Measurements from ENCODE around the gene POLA1.

The POLA1 gene

GRCh38 chrX:24696294-24696693, 2.6 kb downstream of the POLA1 start:
- H3K27ac ChIP-seq (ENCODE audit: low read depth, low read length), result no peak overlapping the region
- no peak overlapping the region for H3K4me3 ChIP-seq (ENCODE audit: low read length)
- no peaks in the 10 kb centered on the region for H3K9me3 ChIP-seq (ENCODE audit: insufficient read depth, low read depth, low read length)
- no peaks in the 10 kb centered on the region for H3K27me3 ChIP-seq (ENCODE audit: insufficient read depth, low read length)
- H3K36me3 ChIP-seq (ENCODE audit: insufficient read depth, low read length), result peaks cover 25% of the 10 kb centered on the region
- no peak overlapping the region for H3K9ac ChIP-seq (ENCODE audit: low read depth, low read length)
- peaks cover 16% of the 10 kb centered on the region for H3K4me1 ChIP-seq (ENCODE audit: insufficient read depth, low read length)
- WGBS, result 82% methylated on average over 6 of the region's 6 CpGs

GRCh38 chrX:24702362-24703184, 8.9 kb downstream of the POLA1 start:
- Histone ChIP-seq H3K9ac (ENCODE audit: low read depth, low read length) (no peak overlapping the region), H3K27ac (ENCODE audit: low read depth, low read length) (no peak overlapping the region), H3K4me3 (ENCODE audit: low read length) (no peak overlapping the region), H3K36me3 (ENCODE audit: insufficient read depth, low read length) (peaks cover 75% of the 10 kb centered on the region), H3K27me3 (ENCODE audit: insufficient read depth, low read length) (no peaks in the 10 kb centered on the region), H3K4me1 (ENCODE audit: insufficient read depth, low read length) (no peaks in the 10 kb centered on the region), H3K9me3 (ENCODE audit: insufficient read depth, low read depth, low read length) (no peaks in the 10 kb centered on the region)
- 92% methylated on average over 3 of the region's 3 CpGs for whole genome bisulfite sequencing

- no peak overlapping the region for H3K9ac ChIP-seq (ENCODE audit: low read depth, low read length)
- WGBS, result 95% methylated on average over 5 of the region's 5 CpGs
Observed at GRCh38 chrX:24703185-24703494, 9.4 kb downstream of the POLA1 start.

GRCh38 chrX:24718771-24719170, 25.1 kb downstream of the POLA1 start:
- WGBS, result 91% methylated on average over 3 of the region's 4 CpGs
- Histone ChIP-seq H3K27ac (ENCODE audit: low read depth, low read length) (no peak overlapping the region), H3K9me3 (ENCODE audit: insufficient read depth, low read depth, low read length) (no peaks in the 10 kb centered on the region), H3K4me1 (ENCODE audit: insufficient read depth, low read length) (no peaks in the 10 kb centered on the region), H3K27me3 (ENCODE audit: insufficient read depth, low read length) (no peaks in the 10 kb centered on the region), H3K4me3 (ENCODE audit: low read length) (no peak overlapping the region), H3K36me3 (ENCODE audit: insufficient read depth, low read length) (peaks cover 95% of the 10 kb centered on the region), H3K9ac (ENCODE audit: low read depth, low read length) (no peak overlapping the region)

More at GRCh38 chrX:24703185-24703494, 9.4 kb downstream of the POLA1 start:
- no peak overlapping the region for H3K4me3 ChIP-seq (ENCODE audit: low read length)
- H3K4me1 ChIP-seq (ENCODE audit: insufficient read depth, low read length), result no peaks in the 10 kb centered on the region
- peaks cover 80% of the 10 kb centered on the region for H3K36me3 ChIP-seq (ENCODE audit: insufficient read depth, low read length)
- H3K27ac ChIP-seq (ENCODE audit: low read depth, low read length), result no peak overlapping the region
- H3K9me3 ChIP-seq (ENCODE audit: insufficient read depth, low read depth, low read length), result no peaks in the 10 kb centered on the region
- no peaks in the 10 kb centered on the region for H3K27me3 ChIP-seq (ENCODE audit: insufficient read depth, low read length)

- Histone ChIP-seq H3K36me3 (ENCODE audit: insufficient read depth, low read length) (peaks cover 97% of the 10 kb centered on the region), H3K4me1 (ENCODE audit: insufficient read depth, low read length) (no peaks in the 10 kb centered on the region), H3K27ac (ENCODE audit: low read depth, low read length) (no peak overlapping the region), H3K9ac (ENCODE audit: low read depth, low read length) (no peak overlapping the region), H3K27me3 (ENCODE audit: insufficient read depth, low read length) (no peaks in the 10 kb centered on the region), H3K4me3 (ENCODE audit: low read length) (no peak overlapping the region), H3K9me3 (ENCODE audit: insufficient read depth, low read depth, low read length) (no peaks in the 10 kb centered on the region)
- 95% methylated on average over 2 of the region's 3 CpGs for WGBS
Observed at GRCh38 chrX:24720036-24720435, 26.3 kb downstream of the POLA1 start.

- H3K36me3 ChIP-seq (ENCODE audit: insufficient read depth, low read length), result peaks cover 81% of the 10 kb centered on the region
- WGBS, result 97% methylated on average over 3 of the region's 3 CpGs
- H3K27me3 ChIP-seq (ENCODE audit: insufficient read depth, low read length), result no peaks in the 10 kb centered on the region
Observed at GRCh38 chrX:24728530-24728929, 34.8 kb downstream of the POLA1 start.

GRCh38 chrX:24732766-24733500, 39.2 kb downstream of the POLA1 start:
- peaks cover 71% of the 10 kb centered on the region for H3K36me3 ChIP-seq (ENCODE audit: insufficient read depth, low read length)
- H3K27me3 ChIP-seq (ENCODE audit: insufficient read depth, low read length), result no peaks in the 10 kb centered on the region
- 94% methylated on average over 6 of the region's 6 CpGs for WGBS
- H3K27ac ChIP-seq (ENCODE audit: low read depth, low read length), result no peak overlapping the region
- no peaks in the 10 kb centered on the region for H3K4me1 ChIP-seq (ENCODE audit: insufficient read depth, low read length)
- H3K9me3 ChIP-seq (ENCODE audit: insufficient read depth, low read depth, low read length), result no peaks in the 10 kb centered on the region
- H3K9ac ChIP-seq (ENCODE audit: low read depth, low read length), result no peak overlapping the region
- H3K4me3 ChIP-seq (ENCODE audit: low read length), result no peak overlapping the region

More at GRCh38 chrX:24728530-24728929, 34.8 kb downstream of the POLA1 start:
- Histone ChIP-seq H3K9me3 (ENCODE audit: insufficient read depth, low read depth, low read length) (no peaks in the 10 kb centered on the region), H3K9ac (ENCODE audit: low read depth, low read length) (no peak overlapping the region), H3K4me3 (ENCODE audit: low read length) (no peak overlapping the region), H3K27ac (ENCODE audit: low read depth, low read length) (no peak overlapping the region), H3K4me1 (ENCODE audit: insufficient read depth, low read length) (no peaks in the 10 kb centered on the region)

GRCh38 chrX:24741330-24741729, 47.6 kb downstream of the POLA1 start:
- no peaks in the 10 kb centered on the region for H3K4me1 ChIP-seq (ENCODE audit: insufficient read depth, low read length)
- H3K9me3 ChIP-seq (ENCODE audit: insufficient read depth, low read depth, low read length), result no peaks in the 10 kb centered on the region
- WGBS, result 82% methylated on average over 3 of the region's 3 CpGs
- H3K27me3 ChIP-seq (ENCODE audit: insufficient read depth, low read length), result no peaks in the 10 kb centered on the region
- no peak overlapping the region for H3K9ac ChIP-seq (ENCODE audit: low read depth, low read length)
- no peak overlapping the region for H3K4me3 ChIP-seq (ENCODE audit: low read length)
- peaks cover 89% of the 10 kb centered on the region for H3K36me3 ChIP-seq (ENCODE audit: insufficient read depth, low read length)
- H3K27ac ChIP-seq (ENCODE audit: low read depth, low read length), result no peak overlapping the region

- 100% methylated on average over 3 of the region's 3 CpGs for WGBS
- Histone ChIP-seq H3K36me3 (ENCODE audit: insufficient read depth, low read length) (peaks cover 62% of the 10 kb centered on the region), H3K27me3 (ENCODE audit: insufficient read depth, low read length) (no peaks in the 10 kb centered on the region), H3K9ac (ENCODE audit: low read depth, low read length) (no peak overlapping the region), H3K27ac (ENCODE audit: low read depth, low read length) (no peak overlapping the region), H3K9me3 (ENCODE audit: insufficient read depth, low read depth, low read length) (no peaks in the 10 kb centered on the region), H3K4me3 (ENCODE audit: low read length) (no peak overlapping the region), H3K4me1 (ENCODE audit: insufficient read depth, low read length) (no peaks in the 10 kb centered on the region)
Observed at GRCh38 chrX:24748196-24748595, 54.5 kb downstream of the POLA1 start.

- Histone ChIP-seq H3K4me1 (ENCODE audit: insufficient read depth, low read length) (no peaks in the 10 kb centered on the region), H3K9ac (ENCODE audit: low read depth, low read length) (no peak overlapping the region), H3K27me3 (ENCODE audit: insufficient read depth, low read length) (no peaks in the 10 kb centered on the region), H3K36me3 (ENCODE audit: insufficient read depth, low read length) (peaks cover 52% of the 10 kb centered on the region), H3K9me3 (ENCODE audit: insufficient read depth, low read depth, low read length) (no peaks in the 10 kb centered on the region), H3K4me3 (ENCODE audit: low read length) (no peak overlapping the region), H3K27ac (ENCODE audit: low read depth, low read length) (no peak overlapping the region)
- WGBS, result no CpG with 5 or more reads among the region's 2 CpGs
Observed at GRCh38 chrX:24759786-24760185, 66.1 kb downstream of the POLA1 start.

GRCh38 chrX:24760363-24761000, 66.8 kb downstream of the POLA1 start:
- no peaks in the 10 kb centered on the region for H3K27me3 ChIP-seq (ENCODE audit: insufficient read depth, low read length)
- peaks cover 51% of the 10 kb centered on the region for H3K36me3 ChIP-seq (ENCODE audit: insufficient read depth, low read length)
- no peaks in the 10 kb centered on the region for H3K9me3 ChIP-seq (ENCODE audit: insufficient read depth, low read depth, low read length)
- H3K27ac ChIP-seq (ENCODE audit: low read depth, low read length), result no peak overlapping the region
- no peaks in the 10 kb centered on the region for H3K4me1 ChIP-seq (ENCODE audit: insufficient read depth, low read length)
- no peak overlapping the region for H3K9ac ChIP-seq (ENCODE audit: low read depth, low read length)
- no peak overlapping the region for H3K4me3 ChIP-seq (ENCODE audit: low read length)
- WGBS, result 94% methylated on average over 4 of the region's 4 CpGs

All from HUES64 (cell line).